ENCODE results near the gene DCHS1.

DCHS1 gene

DNA sequence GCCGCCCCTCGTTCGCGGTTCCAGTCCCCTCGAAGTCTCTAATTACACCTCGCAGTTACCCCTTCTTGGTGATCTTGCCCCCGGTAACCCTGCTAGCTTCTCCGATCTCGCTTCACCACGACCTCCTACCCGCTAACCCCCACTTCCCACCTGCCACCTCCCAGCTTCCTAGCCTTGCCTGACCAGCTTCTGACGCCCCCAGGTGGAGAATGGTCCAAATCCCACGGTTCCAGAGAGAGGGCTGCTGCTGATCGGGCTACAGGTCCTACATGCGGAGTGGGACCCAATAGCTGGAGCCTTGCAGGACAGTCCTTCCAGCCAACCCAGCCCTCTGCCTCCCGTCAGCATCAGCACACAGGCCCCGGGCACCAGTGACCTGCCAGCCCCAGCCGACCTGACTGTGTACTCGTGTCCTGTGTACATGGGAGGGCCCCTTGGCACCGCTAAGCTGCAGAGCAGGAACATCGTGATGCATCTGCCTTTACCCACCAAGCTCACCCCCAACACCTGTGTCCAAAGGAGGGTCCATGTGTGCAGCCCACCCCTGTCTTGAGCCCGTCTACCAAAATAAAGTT is 84.1 kb downstream of the DCHS1 start:
- TF ChIP-seq, protein P1, sequence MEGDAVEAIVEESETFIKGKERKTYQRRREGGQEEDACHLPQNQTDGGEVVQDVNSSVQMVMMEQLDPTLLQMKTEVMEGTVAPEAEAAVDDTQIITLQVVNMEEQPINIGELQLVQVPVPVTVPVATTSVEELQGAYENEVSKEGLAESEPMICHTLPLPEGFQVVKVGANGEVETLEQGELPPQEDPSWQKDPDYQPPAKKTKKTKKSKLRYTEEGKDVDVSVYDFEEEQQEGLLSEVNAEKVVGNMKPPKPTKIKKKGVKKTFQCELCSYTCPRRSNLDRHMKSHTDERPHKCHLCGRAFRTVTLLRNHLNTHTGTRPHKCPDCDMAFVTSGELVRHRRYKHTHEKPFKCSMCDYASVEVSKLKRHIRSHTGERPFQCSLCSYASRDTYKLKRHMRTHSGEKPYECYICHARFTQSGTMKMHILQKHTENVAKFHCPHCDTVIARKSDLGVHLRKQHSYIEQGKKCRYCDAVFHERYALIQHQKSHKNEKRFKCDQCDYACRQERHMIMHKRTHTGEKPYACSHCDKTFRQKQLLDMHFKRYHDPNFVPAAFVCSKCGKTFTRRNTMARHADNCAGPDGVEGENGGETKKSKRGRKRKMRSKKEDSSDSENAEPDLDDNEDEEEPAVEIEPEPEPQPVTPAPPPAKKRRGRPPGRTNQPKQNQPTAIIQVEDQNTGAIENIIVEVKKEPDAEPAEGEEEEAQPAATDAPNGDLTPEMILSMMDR (IDR thresholded peaks at IDR 0.05; ENCODE audit: low read depth, low read length): no peak
- DNase-seq: no peak
- Histone ChIP-seq H3K27me3 (ENCODE audit: insufficient read depth, low read depth, severe bottlenecking) (no peaks in the 10 kb centered on the region), H3K27ac (no peak overlapping the region), H3K36me3 (no peaks in the 10 kb centered on the region), H3K9me3 (ENCODE audit: severe bottlenecking) (no peaks in the 10 kb centered on the region), H3K4me3 (ENCODE audit: low read depth, low read length) (no peak overlapping the region)
